ENCODE results near the gene CNTN1.
A peak's percentile ranks its signal among the peaks of the same experiment; 100 is the strongest.
"Not testable (repeated sequence)": the region's sequence is repeated elsewhere in the genome, so short reads cannot be mapped to it uniquely, and the experiment has no call there.

Gene CNTN1

GRCh38 chr12:40711121-40711520, 18.9 kb downstream of the CNTN1 start:
- DNase-seq, result no peak

- no peak for DNase-seq
Observed at GRCh38 chr12:40714636-40715035, 22.4 kb downstream of the CNTN1 start.

GRCh38 chr12:40716037-40716436, 23.8 kb downstream of the CNTN1 start:
- no peak for DNase-seq

GRCh38 chr12:40717576-40717975, 25.3 kb downstream of the CNTN1 start:
- no peak for DNase-seq

GRCh38 chr12:40718878-40719372, 26.7 kb downstream of the CNTN1 start:
- DNase-seq, result no peak

- no peak for DNase-seq
Observed at GRCh38 chr12:40723001-40723400, 30.8 kb downstream of the CNTN1 start.

GRCh38 chr12:40726366-40726765, 34.1 kb downstream of the CNTN1 start:
- DNase-seq, result no peak

- no peak for DNase-seq
Observed at GRCh38 chr12:40727774-40728483, 35.7 kb downstream of the CNTN1 start.

- no peak for DNase-seq
Observed at GRCh38 chr12:40730281-40730680, 38.0 kb downstream of the CNTN1 start.

GRCh38 chr12:40733871-40734270, 41.6 kb downstream of the CNTN1 start:
- no peak for DNase-seq

GRCh38 chr12:40734276-40734675, 42.0 kb downstream of the CNTN1 start:
- DNase-seq, result no peak

GRCh38 chr12:40735551-40736230, 43.5 kb downstream of the CNTN1 start:
- no peak for DNase-seq

- DNase-seq, result not testable (repeated sequence)
Observed at GRCh38 chr12:40737416-40737815, 45.2 kb downstream of the CNTN1 start.

GRCh38 chr12:40738856-40739255, 46.6 kb downstream of the CNTN1 start:
- no peak for DNase-seq

GRCh38 chr12:40742041-40742440, 49.8 kb downstream of the CNTN1 start:
- DNase-seq, result peak; percentile 31

- no peak for DNase-seq
Observed at GRCh38 chr12:40745386-40745785, 53.1 kb downstream of the CNTN1 start.

GRCh38 chr12:40749863-40750262, 57.6 kb downstream of the CNTN1 start:
- DNase-seq, result no peak

GRCh38 chr12:40752011-40752410, 59.8 kb downstream of the CNTN1 start:
- DNase-seq, result peak; percentile 51

GRCh38 chr12:40760821-40761220, 68.6 kb downstream of the CNTN1 start:
- no peak for DNase-seq

GRCh38 chr12:40762072-40762471, 69.8 kb downstream of the CNTN1 start:
- DNase-seq, result no peak

GRCh38 chr12:40768125-40768864, 76.1 kb downstream of the CNTN1 start:
- DNase-seq, result peak; percentile 68

GRCh38 chr12:40769846-40770245, 77.6 kb downstream of the CNTN1 start:
- DNase-seq, result no peak

GRCh38 chr12:40770781-40771180, 78.5 kb downstream of the CNTN1 start:
- DNase-seq, result no peak

GRCh38 chr12:40775661-40776060, 83.4 kb downstream of the CNTN1 start:
- DNase-seq, result no peak
